SK-N-SH (cell line): Measurements from ENCODE around the gene AGAP1. TPM values are rescaled to one million over a fixed set of nuclear protein-coding genes. Genes with fewer than 3 reads are reported as not detected.

ENCODE experiments used
- CTCF ChIA-PET: fragments of 300-600, 350-600 bp; formaldehyde crosslinking; extraction: SDS; loops from one replicate; lab custom pipeline; 2021; lab: Yijun Ruan, JAX
- POLR2A ChIA-PET: fragments of 350-600 bp; sonication (Branson Sonifier 250); formaldehyde crosslinking; extraction: SDS; loops from one replicate; lab custom pipeline; 2020; ENCODE audit warnings: antibody characterized with exemption, inconsistent platforms; lab: Yijun Ruan, JAX
- DNase-seq: peaks from one replicate; pipeline ENCODE4 v3.0.0; 2012
- H2AFZ ChIP-seq: fragments of 200-600 bp; sonication (generic); 2 replicates; pipeline ENCODE4 v1.8.1; 2016; ENCODE audit warnings: antibody characterized with exemption, mild to moderate bottlenecking, low read depth
- H3F3A ChIP-seq: fragments of 200-600 bp; sonication (generic); replicated peaks from 2 replicates; pipeline ENCODE3; 2016; ENCODE audit warnings: antibody characterized with exemption, mild to moderate bottlenecking; ENCODE audit not compliant: insufficient read depth
- H3K27ac ChIP-seq, 2 experiments: fragments of 200-500 bp in 1 of 2; fragments of 200-600 bp in 1 of 2; sonication (Bioruptor generic) in 1 of 2; sonication (generic), shearing (Covaris generic) in 1 of 2; 2 replicates each; pipeline versions ENCODE4 v1.5.1 to v1.6.1; 2014 to 2016; ENCODE audit warnings: low read depth in 2 of 2, inconsistent platforms in 1 of 2, low read length in 1 of 2, mild to moderate bottlenecking in 1 of 2, mixed read lengths in 1 of 2
- H3K27me3 ChIP-seq: fragments of 200-600 bp; sonication (generic), shearing (Covaris generic); 2 replicates; pipeline ENCODE4 v1.6.1; 2016; ENCODE audit warnings: mixed run types; ENCODE audit not compliant: insufficient read depth
- H3K36me3 ChIP-seq, 2 experiments: fragments of 200-500 bp in 1 of 2; fragments of 200-600 bp in 1 of 2; sonication (Bioruptor generic) in 1 of 2; sonication (generic) in 1 of 2; replicated peaks in 1 of 2; 2 replicates each; pipeline versions ENCODE3 to v1.5.1; 2014 to 2016; ENCODE audit warnings: low read length in 1 of 2, mild to moderate bottlenecking in 1 of 2; ENCODE audit not compliant: insufficient read depth in 2 of 2, control insufficient read depth in 1 of 2
- H3K4me1 ChIP-seq, 2 experiments: fragments of 200-500 bp in 1 of 2; fragments of 200-600 bp in 1 of 2; sonication (Bioruptor generic) in 1 of 2; sonication (generic), shearing (Covaris generic) in 1 of 2; 2 replicates each; pipeline versions ENCODE4 v1.5.1 to v1.6.1; 2014 to 2016; ENCODE audit warnings: low read depth in 1 of 2, low read length in 1 of 2, mixed run types in 1 of 2; ENCODE audit not compliant: insufficient read depth in 2 of 2, control insufficient read depth in 1 of 2
- H3K4me2 ChIP-seq: fragments of 200-600 bp; sonication (generic), shearing (Covaris generic); 2 replicates; pipeline ENCODE4 v1.6.1; 2017; ENCODE audit warnings: mixed run types
- H3K4me3 ChIP-seq, 2 experiments: fragments of 200-500 bp in 1 of 2; fragments of 200-600 bp in 1 of 2; sonication (Bioruptor generic) in 1 of 2; sonication (generic), shearing (Covaris generic) in 1 of 2; 2 replicates each; pipeline versions ENCODE4 v1.5.1 to v1.8.1; 2014 to 2016; ENCODE audit warnings: low read depth in 2 of 2, inconsistent platforms in 1 of 2, low read length in 1 of 2, mild to moderate bottlenecking in 1 of 2, mixed read lengths in 1 of 2, moderate library complexity in 1 of 2
- H3K79me2 ChIP-seq: fragments of 200-600 bp; sonication (generic); 2 replicates; pipeline ENCODE4 v1.8.1; 2017; ENCODE audit warnings: mild to moderate bottlenecking; ENCODE audit not compliant: insufficient read depth
- H3K9ac ChIP-seq: fragments of 200-600 bp; sonication (generic); 2 replicates; pipeline ENCODE4 v1.6.1; 2017; ENCODE audit warnings: mixed run types
- H3K9me2 ChIP-seq: fragments of 200-600 bp; sonication (generic); 2 replicates; pipeline ENCODE4 v1.6.1; 2017; ENCODE audit warnings: mixed run types
- H3K9me3 ChIP-seq: fragments of 200-600 bp; sonication (generic); 2 replicates; pipeline ENCODE4 v1.6.1; 2017; ENCODE audit warnings: mixed run types, mild to moderate bottlenecking, moderate library complexity
- H4K20me1 ChIP-seq: fragments of 200-600 bp; sonication (generic); 2 replicates; pipeline ENCODE4 v1.6.1; 2017; ENCODE audit warnings: mild to moderate bottlenecking, mixed run types; ENCODE audit not compliant: insufficient read depth
- EP300 ChIP-seq, 2 experiments: IDR thresholded peaks; 2 replicates each; pipeline versions ENCODE4 v1.4.0 to v1.6.1; 2012; ENCODE audit warnings: borderline replicate concordance in 1 of 2, low read depth in 1 of 2, low read length in 1 of 2
- EZH2phosphoT487 ChIP-seq: fragments of 200-600 bp; sonication (generic); IDR thresholded peaks from 2 replicates; pipeline ENCODE4 v1.6.1; 2017; ENCODE audit warnings: low read depth, mixed run types, mild to moderate bottlenecking, antibody characterized with exemption, moderate library complexity, borderline replicate concordance
- FOSL2 ChIP-seq: IDR thresholded peaks from 2 replicates; pipeline ENCODE4 v1.4.0; 2012; ENCODE audit warnings: low read depth, mild to moderate bottlenecking, moderate library complexity, borderline replicate concordance
- GABPA ChIP-seq: IDR thresholded peaks from 2 replicates; pipeline ENCODE4 v1.4.0; 2012; ENCODE audit warnings: low read depth, mild to moderate bottlenecking
- GATA2 ChIP-seq: sonication (generic); formaldehyde crosslinking; IDR thresholded peaks from 2 replicates; pipeline ENCODE4 v1.5.0; 2020; ENCODE audit warnings: mild to moderate bottlenecking, missing genetic modification reagents
- IRF3 ChIP-seq: fragments of 150-350 bp; IDR thresholded peaks from 2 replicates; pipeline ENCODE4 v1.6.1; 2016; ENCODE audit warnings: mild to moderate bottlenecking, low read depth, low read length
- JUND ChIP-seq: IDR thresholded peaks from 2 replicates; pipeline ENCODE4 v1.4.0; 2012
- MAX ChIP-seq: IDR thresholded peaks from 2 replicates; pipeline ENCODE4 v1.4.0; 2012; ENCODE audit warnings: low read depth
- NRF1 ChIP-seq: IDR thresholded peaks from 2 replicates; pipeline ENCODE4 v1.6.1; 2012; ENCODE audit warnings: low read depth, mild to moderate bottlenecking, low read length
- PBX3 ChIP-seq: IDR thresholded peaks from 2 replicates; pipeline ENCODE4; 2012
- POLR2AphosphoS5 ChIP-seq: IDR thresholded peaks from 2 replicates; pipeline ENCODE4 v1.6.1; 2012; ENCODE audit warnings: low read depth, low read length
- RCOR1 ChIP-seq: fragments of 150-350 bp; IDR thresholded peaks from 2 replicates; pipeline ENCODE4 v1.6.1; 2017; ENCODE audit warnings: antibody characterized with exemption, low read length
- RFX5 ChIP-seq: IDR thresholded peaks from 2 replicates; pipeline ENCODE4 v1.6.1; 2012; ENCODE audit warnings: mild to moderate bottlenecking, improper control_type of control experiment, low read length
- SMC3 ChIP-seq: IDR thresholded peaks from 2 replicates; pipeline ENCODE4 v1.6.1; 2012; ENCODE audit warnings: low read depth, low read length, improper control_type of control experiment
- TAF1 ChIP-seq: IDR thresholded peaks from 2 replicates; pipeline ENCODE4 v1.6.1; 2012; ENCODE audit warnings: low read depth, mild to moderate bottlenecking, low read length, moderate library complexity, borderline replicate concordance
- TCF12 ChIP-seq: IDR thresholded peaks from 2 replicates; pipeline ENCODE4 v1.4.0; 2012
- USF1 ChIP-seq: IDR thresholded peaks from 2 replicates; pipeline ENCODE4 v1.4.0; 2012; ENCODE audit warnings: low read depth, borderline replicate concordance
- USF2 ChIP-seq: fragments of 150-350 bp; IDR thresholded peaks from 2 replicates; pipeline ENCODE4 v1.6.1; 2017; ENCODE audit warnings: antibody characterized with exemption, low read length, low read depth, borderline replicate concordance
- ZBTB33 ChIP-seq: IDR thresholded peaks from 2 replicates; pipeline ENCODE4 v1.4.0; 2012; ENCODE audit warnings: low read depth, borderline replicate concordance
- WGBS: methylation state at CpG from one replicate; pipeline ENCODE4 v1.1.6; 2017; ENCODE audit warnings: low lambda C conversion rate; 5-methylcytosine and 5-hydroxymethylcytosine counted together
- polyA plus RNA-seq, 3 experiments: library from polyadenylated mRNA; depleted of rRNA; stranded (reverse); fragments of >200 nt; gene quantifications; 2 replicates each; pipeline ENCODE4 v1.2.3, GENCODE V29; 2012

The AGAP1 gene
- polyA plus RNA-seq, 1 of the 3 experiments (the other 2 are of a cell fraction), result 8.8 TPM

- Histone ChIP-seq H3K4me2 (no peak overlapping the region), H3K9ac (no peak overlapping the region), H3K27me3 (no peaks in the 10 kb centered on the region), H4K20me1 (peaks cover 81% of the 10 kb centered on the region), H3K9me2 (no peaks in the 10 kb centered on the region), H3K79me2 (peaks cover 41% of the 10 kb centered on the region), H3K4me3 (no peak overlapping the region), H3K27ac (no peak overlapping the region), H3K36me3 (no peaks in the 10 kb centered on the region), H3K9me3 (no peaks in the 10 kb centered on the region), H3F3A (no peaks in the 10 kb centered on the region), H3K4me1 (peaks cover 12 to 16% of the 10 kb centered on the region in 2 experiments; a peak in 2 of 4 replicates), H2AFZ (no peak overlapping the region)
- 94% methylated on average over 6 of the region's 6 CpGs for WGBS
- POLR2A ChIA-PET, result no interaction called here
- CTCF ChIA-PET, result no interaction called here
- no peak for DNase-seq
- TF ChIP-seq ZBTB33, result no peak
- no peak for TF ChIP-seq EP300 (IDR thresholded peaks at IDR 0.05; ENCODE audit: borderline replicate concordance in 1 of 2, low read depth in 1 of 2, low read length in 1 of 2)
- TF ChIP-seq MAX, result no peak
- TF ChIP-seq FOSL2, result no peak
- TF ChIP-seq USF1, result no peak
- TF ChIP-seq RFX5, result no peak
- TF ChIP-seq TAF1, result no peak
These were observed 66.5 kb downstream of the AGAP1 start for GRCh38 chr2:235560345-235560744.

- Histone ChIP-seq H3K4me1 (peaks cover 12 to 16% of the 10 kb centered on the region in 2 experiments; a peak in 2 of 4 replicates), H3K79me2 (peaks cover 40% of the 10 kb centered on the region), H3K9me2 (no peaks in the 10 kb centered on the region), H3K9me3 (no peaks in the 10 kb centered on the region), H3K27me3 (no peaks in the 10 kb centered on the region), H3K9ac (no peak overlapping the region), H3K4me3 (no peak overlapping the region), H2AFZ (no peak overlapping the region), H3K4me2 (no peak overlapping the region), H3K27ac (no peak overlapping the region), H4K20me1 (peaks cover 70% of the 10 kb centered on the region), H3K36me3 (no peaks in the 10 kb centered on the region), H3F3A (no peaks in the 10 kb centered on the region)
- DNase-seq, result no peak
- ChIA-PET POLR2A (no interaction called here), CTCF (interaction anchor here (1.2 to 1.3 kb wide), 2 partner anchors 9 to 13 kb away, joined by 3 to 9 read pairs; no protein-coding TSS in a partner anchor)
- WGBS, result 93% methylated on average over 2 of the region's 2 CpGs
- TF ChIP-seq MAX (no peak), POLR2AphosphoS5 (no peak), GABPA (no peak), USF2 (no peak), SMC3 (no peak), PBX3 (no peak), EZH2phosphoT487 (no peak), GATA2 (CRISPR knock-in tag) (no peak), NRF1 (no peak), JUND (no peak), TAF1 (no peak), TCF12 (no peak), EP300 (IDR thresholded peaks at IDR 0.05; ENCODE audit: borderline replicate concordance in 1 of 2, low read depth in 1 of 2, low read length in 1 of 2) (no peak), RCOR1 (no peak), IRF3 (no peak)
These were observed 67.6 kb downstream of the AGAP1 start for GRCh38 chr2:235561450-235561849.
